Ovary (tissue), 9 donors: ENCODE measurements around the gene TEX101. TPM values are rescaled to one million over a fixed set of nuclear protein-coding genes. Genes with fewer than 3 reads are reported as not detected.

Source experiments
- DNase-seq, 5 donors: peaks; one replicate each; pipeline ENCODE4 v3.0.0-alpha.2; 2019 to 2020
- H3K27ac ChIP-seq, 2 donors: fragments of 200-600 bp; one replicate each; pipeline versions ENCODE4 v1.5.1 to v1.8.0; 2019 to 2022
- H3K27me3 ChIP-seq: fragments of 200-600 bp; one replicate; pipeline ENCODE4 v1.8.0; 2022
- H3K36me3 ChIP-seq: fragments of 200-600 bp; sonication (generic); one replicate; pipeline ENCODE4 v1.5.1; 2019
- H3K4me1 ChIP-seq: one replicate; pipeline ENCODE4 v1.8.1; 2013; ENCODE audit warnings: mild to moderate bottlenecking, moderate library complexity; ENCODE audit not compliant: insufficient read depth
- H3K4me3 ChIP-seq: fragments of 200-600 bp; sonication (generic); one replicate; pipeline ENCODE4 v1.5.1; 2017
- H3K9me3 ChIP-seq, 2 donors: fragments of 200-600 bp in 1 of 2; sonication (generic) in 1 of 2; one replicate each; pipeline versions ENCODE4 v1.5.1 to v1.8.1; 2013 to 2019; ENCODE audit warnings: mild to moderate bottlenecking in 1 of 2, moderate library complexity in 1 of 2
- CTCF ChIP-seq, 3 donors: fragments of 450-650 bp in 2 of 3; fragments of 200-600 bp in 1 of 3; IDR thresholded peaks; one replicate each; pipeline versions ENCODE4 v1.5.1 to v1.8.0; 2016 to 2022; ENCODE audit warnings: antibody characterized with exemption in 3 of 3, mild to moderate bottlenecking in 1 of 3
- EP300 ChIP-seq: sonication (generic); formaldehyde crosslinking; IDR thresholded peaks from one replicate; pipeline ENCODE4 v1.6.1; 2017; ENCODE audit warnings: antibody characterized with exemption
- POLR2A ChIP-seq: fragments of 450-650 bp; IDR thresholded peaks from one replicate; pipeline ENCODE4 v1.6.1; 2017; ENCODE audit warnings: antibody characterized with exemption, mild to moderate bottlenecking, moderate library complexity
- WGBS, 3 donors: extraction: QIAGEN DNeasy Blood & Tissue Kit in 1 of 3; methylation state at CpG; one replicate each; pipeline versions ENCODE4 v1.1.5 to v1.1.7; 2013 to 2017; 5-methylcytosine and 5-hydroxymethylcytosine counted together
- intact Hi-C, 4 donors: fragments of 100-400 bp; cut with DNase I; formaldehyde crosslinking; loops; one replicate each; pipeline versions ENCODE4 v1.11.0 to v1.15.1; 2022 to 2023
- polyA plus RNA-seq, 2 donors: library from polyadenylated mRNA; stranded (reverse); fragments of 200-250 nt in 1 of 2; fragments of 350-450 nt in 1 of 2; fragmentation: Illumina TruSeq in 1 of 2; extraction: RNeasy Lipid Tissue Mini Kit (QIAGEN cat#74804) in 1 of 2; gene quantifications; one replicate each; pipeline ENCODE4 v1.2.3, GENCODE V29; 2013 to 2014
- total RNA-seq, 7 donors: library from RNA; depleted of rRNA in 2 of 7; stranded (reverse); fragments of >200 nt in 2 of 7; fragmentation: NEBNext Ultra II Directional in 3 of 7; extraction: Animal tissue kit (Norgen Biotek cat#: 25700) in 3 of 7; gene quantifications; one replicate each; pipeline versions ENCODE4 v1.1.0 to v1.2.4, GENCODE V29; 2016 to 2023
- donor health status: DM: no; HTN: no; CAD: no; lungs with moderate emphysema.
- donor health status: DM: no; HTN: no; CAD: no.
- donor health status: Bipolar disorder and iron deficiency.
- donor health status: DM: yes; HTN: yes; CAD: no.
- donor health status: DM: no; HTN: no; CAD: no.
- donor health status: DM: yes; HTN: yes; CAD: no.

TEX101 gene
- total and polyA plus RNA-seq, 9 donors: not detected

- WGBS, 3 donors: 70 to 78% (median 74%) methylated on average over 16 of the region's 16 CpGs
- no peak overlapping the region for H3K4me3 ChIP-seq
- TF ChIP-seq EP300 (no peak), CTCF (IDR thresholded peaks at IDR 0.05) (no peak), POLR2A (no peak)
- H3K4me1 ChIP-seq: no peaks in the 10 kb centered on the region
- no peak overlapping the region for H3K27ac ChIP-seq
- H3K36me3 ChIP-seq: no peaks in the 10 kb centered on the region
- DNase-seq: no peak
- intact Hi-C loops: loop anchor here in 2 of 4 donors (5.0 kb wide), 3 partner anchors 42 to 67 kb away; partner anchors contain the start of genes ETHE1 (in 1 of the 2) and PHLDB3 (in 1 of the 2)
- H3K9me3 ChIP-seq: no peaks in the 10 kb centered on the region
- H3K27me3 ChIP-seq: no peaks in the 10 kb centered on the region
Observed at GRCh38 chr19:43460362-43461016, 45.8 kb downstream of the TEX101 start.

GRCh38 chr19:43461303-43461702 is 46.6 kb downstream of the TEX101 start:
- Histone ChIP-seq H3K4me1 (no peaks in the 10 kb centered on the region), H3K4me3 (no peak overlapping the region), H3K27ac (no peak overlapping the region), H3K27me3 (no peaks in the 10 kb centered on the region), H3K9me3 (no peaks in the 10 kb centered on the region), H3K36me3 (no peaks in the 10 kb centered on the region)
- intact Hi-C loops: loop anchor here in 2 of 4 donors (5.0 kb wide), 3 partner anchors 41 to 66 kb away; partner anchors contain the start of genes ETHE1 (in 1 of the 2) and PHLDB3 (in 1 of the 2)
- no peak for DNase-seq
- no peak for TF ChIP-seq CTCF (IDR thresholded peaks at IDR 0.05)
- no peak for TF ChIP-seq POLR2A
- no peak for TF ChIP-seq EP300
- 86 to 89% (median 89%) methylated on average over 12 of the region's 12 CpGs for WGBS, 3 donors

- H3K4me1 ChIP-seq: no peaks in the 10 kb centered on the region
- no peaks in the 10 kb centered on the region for H3K36me3 ChIP-seq
- TF ChIP-seq POLR2A (no peak), EP300 (no peak), CTCF (IDR thresholded peaks at IDR 0.05) (no peak)
- no peak for DNase-seq
- intact Hi-C loops: loop anchor here in 2 of 4 donors (5.0 kb wide), 3 partner anchors 40 to 65 kb away; partner anchors contain the start of genes ETHE1 (in 1 of the 2) and PHLDB3 (in 1 of the 2)
- H3K27ac ChIP-seq: no peak overlapping the region
- WGBS, 3 donors: 88 to 93% (median 91%) methylated on average over 7 of the region's 7 CpGs
- no peaks in the 10 kb centered on the region for H3K9me3 ChIP-seq
- H3K27me3 ChIP-seq: no peaks in the 10 kb centered on the region
- H3K4me3 ChIP-seq: no peak overlapping the region
Observed at GRCh38 chr19:43462383-43462782, 47.7 kb downstream of the TEX101 start.

GRCh38 chr19:43462785-43463380 is 48.2 kb downstream of the TEX101 start:
- intact Hi-C loops: loop anchor here in 2 of 4 donors (5.0 kb wide), 3 partner anchors 39 to 64 kb away; partner anchors contain the start of genes ETHE1 (in 1 of the 2) and PHLDB3 (in 1 of the 2)
- no peak for DNase-seq

More at GRCh38 chr19:43462785-43463380, 48.2 kb downstream of the TEX101 start:
- no peaks in the 10 kb centered on the region for H3K27me3 ChIP-seq
- H3K36me3 ChIP-seq: no peaks in the 10 kb centered on the region
- H3K27ac ChIP-seq: peak overlapping the region in 1 of 2 donors; percentile 92
- no peaks in the 10 kb centered on the region for H3K9me3 ChIP-seq
- TF ChIP-seq CTCF (IDR thresholded peaks at IDR 0.05): no peak
- TF ChIP-seq POLR2A: no peak
- no peak for TF ChIP-seq EP300
- 9 to 14% (median 13%) methylated on average over 25 to 33 of the region's 33 CpGs for WGBS, 3 donors
- H3K4me3 ChIP-seq: peak overlapping the region; percentile 61
- H3K4me1 ChIP-seq: no peaks in the 10 kb centered on the region
